Activated B cell treated with CpG ODN at 0.5 μM for 24 hours (primary cell): ENCODE measurements around the gene AFF1. TPM values are rescaled to one million over a fixed set of nuclear protein-coding genes. Genes with fewer than 3 reads are reported as not detected.

Experiments used
- ATAC-seq: fragments of 200-7000 bp; cut with Tn5 transposase; one replicate; pipeline ENCODE4 v1.10.0; 2021; ENCODE audit warnings: low read depth, mild to moderate bottlenecking, moderate library complexity
- CTCF ChIA-PET: fragments of 350-600 bp; sonication (Branson Sonifier 250); formaldehyde crosslinking; loops from one replicate; lab custom pipeline; 2021; ENCODE audit warnings: antibody characterized with exemption; lab: Charles Lee
- POLR2A ChIA-PET: fragments of 350-600 bp; sonication (Branson Sonifier 250); formaldehyde crosslinking; loops from one replicate; lab custom pipeline; 2021; ENCODE audit warnings: antibody characterized with exemption; lab: Charles Lee
- DNase-seq: peaks from one replicate; pipeline ENCODE4 v3.0.0; 2022
- H3K27ac Mint-ChIP-seq: one replicate; pipeline ENCODE4 v1.8.0; 2020; ENCODE audit warnings: mixed read lengths
- H3K27me3 Mint-ChIP-seq: one replicate; pipeline ENCODE4 v1.8.0; 2021; ENCODE audit warnings: mixed read lengths
- H3K36me3 Mint-ChIP-seq: one replicate; pipeline ENCODE4 v1.8.0; 2021; ENCODE audit warnings: low read depth, mixed read lengths
- H3K4me1 Mint-ChIP-seq: one replicate; pipeline ENCODE4 v1.8.0; 2021; ENCODE audit warnings: mixed read lengths
- H3K4me3 Mint-ChIP-seq: one replicate; pipeline ENCODE4 v1.8.0; 2020; ENCODE audit warnings: mild to moderate bottlenecking, mixed read lengths
- H3K9me3 Mint-ChIP-seq: one replicate; pipeline ENCODE4 v1.8.0; 2020; ENCODE audit warnings: mixed read lengths
- intact Hi-C: fragments of 100-400 bp; cut with micrococcal nuclease; formaldehyde crosslinking; loops from one replicate; pipeline ENCODE4 v1.15.1; 2024
- total RNA-seq: library from RNA; stranded (reverse); gene quantifications from 2 replicates; pipeline ENCODE4 v1.2.3, GENCODE V29; 2022
- TF ChIP-seq, protein P1 (sequence below): fragments of 200-600 bp; IDR thresholded peaks from one replicate; pipeline ENCODE4 v1.8.0; 2022; ENCODE audit warnings: antibody characterized with exemption, mild to moderate bottlenecking

AFF1 gene
- total RNA-seq, 1 donor from 2014 or later, result 60.8 TPM

DNA sequence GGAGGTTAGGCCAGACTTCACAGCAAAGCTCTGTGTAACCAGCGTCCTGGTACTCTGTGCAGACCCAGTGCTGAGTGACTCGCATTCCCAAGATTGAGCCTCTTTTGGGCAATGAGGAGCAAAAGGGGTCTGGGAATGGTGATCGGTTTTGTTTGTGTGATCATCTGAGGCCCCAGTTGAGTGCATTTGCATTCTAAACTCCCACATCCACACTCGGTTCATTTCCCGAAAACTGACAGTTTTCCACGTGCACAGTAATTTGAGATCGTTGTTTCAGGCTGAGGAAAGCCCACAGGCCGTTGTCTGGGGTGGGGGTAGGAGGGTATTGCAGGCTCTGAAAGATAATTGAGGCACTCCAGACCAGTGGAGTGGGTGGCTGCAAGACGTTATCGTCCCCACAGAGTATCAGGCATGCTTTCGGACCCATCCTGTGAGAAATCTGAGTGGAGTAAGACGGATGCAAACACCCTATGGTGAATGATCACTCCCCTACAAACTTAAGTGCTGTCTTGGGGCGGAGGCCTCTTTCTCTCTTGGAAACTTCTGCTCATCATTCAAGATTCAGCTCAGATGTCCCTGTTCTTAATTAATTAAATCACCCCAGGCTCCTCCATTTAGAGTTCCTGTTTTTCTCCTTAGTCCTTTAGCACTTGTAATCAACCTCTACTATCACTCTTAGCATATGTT, 96.1 kb downstream of the AFF1 start:
- CTCF ChIA-PET, result no interaction called here
- TF ChIP-seq, protein P1, sequence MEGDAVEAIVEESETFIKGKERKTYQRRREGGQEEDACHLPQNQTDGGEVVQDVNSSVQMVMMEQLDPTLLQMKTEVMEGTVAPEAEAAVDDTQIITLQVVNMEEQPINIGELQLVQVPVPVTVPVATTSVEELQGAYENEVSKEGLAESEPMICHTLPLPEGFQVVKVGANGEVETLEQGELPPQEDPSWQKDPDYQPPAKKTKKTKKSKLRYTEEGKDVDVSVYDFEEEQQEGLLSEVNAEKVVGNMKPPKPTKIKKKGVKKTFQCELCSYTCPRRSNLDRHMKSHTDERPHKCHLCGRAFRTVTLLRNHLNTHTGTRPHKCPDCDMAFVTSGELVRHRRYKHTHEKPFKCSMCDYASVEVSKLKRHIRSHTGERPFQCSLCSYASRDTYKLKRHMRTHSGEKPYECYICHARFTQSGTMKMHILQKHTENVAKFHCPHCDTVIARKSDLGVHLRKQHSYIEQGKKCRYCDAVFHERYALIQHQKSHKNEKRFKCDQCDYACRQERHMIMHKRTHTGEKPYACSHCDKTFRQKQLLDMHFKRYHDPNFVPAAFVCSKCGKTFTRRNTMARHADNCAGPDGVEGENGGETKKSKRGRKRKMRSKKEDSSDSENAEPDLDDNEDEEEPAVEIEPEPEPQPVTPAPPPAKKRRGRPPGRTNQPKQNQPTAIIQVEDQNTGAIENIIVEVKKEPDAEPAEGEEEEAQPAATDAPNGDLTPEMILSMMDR, result no peak
- Mint-ChIP-seq H3K27ac (no peak overlapping the region), H3K9me3 (no peaks in the 10 kb centered on the region), H3K36me3 (peaks cover 2% of the 10 kb centered on the region), H3K4me3 (no peak overlapping the region), H3K27me3 (no peaks in the 10 kb centered on the region), H3K4me1 (peaks cover 45% of the 10 kb centered on the region)
- intact Hi-C loops, result no loop called here
- DNase-seq, result no peak
- ATAC-seq, result no peak
- POLR2A ChIA-PET, result interaction anchor here (0.7 to 1.2 kb wide), 4 partner anchors 24 to 100 kb away, joined by 3 to 4 read pairs (median 4); no protein-coding TSS in a partner anchor

DNA sequence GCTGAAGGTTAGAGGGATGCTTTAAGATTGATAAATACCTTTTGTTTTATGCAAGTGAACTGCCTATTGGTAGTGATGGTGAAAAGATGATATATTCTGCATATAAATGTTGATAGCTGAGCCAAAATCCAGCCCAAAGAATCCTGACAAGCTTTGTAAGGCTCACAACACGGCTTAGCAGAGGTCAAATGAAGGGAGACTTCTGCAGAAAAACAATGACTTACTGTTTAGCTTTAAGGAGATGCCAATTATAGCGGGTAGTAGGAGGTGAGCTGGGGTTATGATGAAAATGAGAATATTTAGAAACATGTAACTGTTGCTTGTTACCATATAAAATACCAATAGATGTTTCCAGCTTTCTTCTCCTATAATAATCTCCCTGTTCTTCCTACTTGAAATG, 97.1 kb downstream of the AFF1 start:
- Mint-ChIP-seq H3K36me3 (peaks cover 2% of the 10 kb centered on the region), H3K9me3 (no peaks in the 10 kb centered on the region), H3K27me3 (no peaks in the 10 kb centered on the region), H3K4me1 (peaks cover 46% of the 10 kb centered on the region), H3K27ac (no peak overlapping the region), H3K4me3 (no peak overlapping the region)
- no peak for ATAC-seq
- intact Hi-C loops, result no loop called here
- TF ChIP-seq, protein P1, result no peak
- ChIA-PET CTCF (no interaction called here), POLR2A (interaction anchor here (1.2 kb wide), 1 partner anchor 25 kb away, joined by 3 read pairs; no protein-coding TSS in a partner anchor)
- no peak for DNase-seq

DNA sequence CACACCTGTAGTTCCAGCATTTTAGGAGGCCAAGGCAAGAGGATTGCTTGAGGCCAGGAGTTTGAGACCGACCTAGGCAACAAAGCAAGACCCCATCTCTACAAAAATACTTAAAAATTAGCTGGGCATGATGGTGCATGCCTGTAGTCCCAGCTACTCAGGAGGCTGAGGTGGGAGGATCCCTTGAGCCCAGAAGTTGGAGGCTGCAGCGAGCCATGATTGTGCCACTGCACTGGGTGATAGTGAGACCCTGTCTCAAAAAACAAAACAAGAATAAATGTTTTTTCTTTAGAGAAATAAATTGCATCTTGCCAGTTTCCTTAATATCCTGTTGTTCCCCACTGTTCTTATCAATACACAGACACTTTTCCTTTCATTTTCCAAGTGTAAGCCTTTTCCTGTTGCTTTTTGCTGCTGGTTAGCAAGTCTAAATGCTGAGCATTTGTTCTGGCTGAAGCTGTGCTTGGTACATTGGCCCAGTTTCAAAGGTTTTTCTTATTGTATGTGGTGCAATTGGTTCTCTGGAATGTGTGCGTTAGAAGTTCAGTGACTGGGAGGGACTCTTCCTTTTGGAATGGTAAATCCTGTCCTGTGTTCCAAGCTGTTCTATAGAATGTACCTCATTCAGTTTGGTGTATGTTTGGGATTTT, 98.2 kb downstream of the AFF1 start:
- POLR2A ChIA-PET, result no interaction called here

DNA sequence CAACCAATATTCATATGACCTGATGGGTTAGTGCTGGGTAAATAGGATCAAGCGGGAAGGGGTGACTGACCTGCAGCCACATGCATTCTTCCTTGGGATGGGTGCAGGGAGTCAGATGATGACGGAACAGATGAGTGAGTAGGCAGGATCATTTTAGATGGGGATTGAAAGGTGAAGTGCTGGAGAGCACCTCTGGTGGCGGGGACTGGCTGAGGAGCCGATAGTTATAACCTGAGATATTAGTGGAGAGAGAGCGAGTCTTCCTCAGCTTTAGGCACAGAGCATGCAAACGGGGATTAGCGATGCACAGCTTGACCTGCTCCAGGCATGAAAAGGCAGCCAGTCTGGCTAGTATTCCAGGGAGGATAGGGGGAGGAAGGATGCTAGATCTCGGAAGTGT, 99.1 kb downstream of the AFF1 start:
- peaks cover 50% of the 10 kb centered on the region for H3K4me1 Mint-ChIP-seq
- no peak overlapping the region for H3K27ac Mint-ChIP-seq
- ChIA-PET POLR2A (no interaction called here), CTCF (interaction anchor here (0.6 kb wide), 1 partner anchor 112 kb away, joined by 3 read pairs; no protein-coding TSS in a partner anchor)
- H3K9me3 Mint-ChIP-seq, result no peaks in the 10 kb centered on the region
- intact Hi-C loops, result no loop called here
- no peak for ATAC-seq
- no peaks in the 10 kb centered on the region for H3K27me3 Mint-ChIP-seq
- DNase-seq, result no peak
- H3K36me3 Mint-ChIP-seq, result peaks cover 2% of the 10 kb centered on the region
- H3K4me3 Mint-ChIP-seq, result no peak overlapping the region
- TF ChIP-seq, protein P1, result no peak

More for the DNA sequence above, 98.2 kb downstream of the AFF1 start:
- intact Hi-C loops, result no loop called here
- Mint-ChIP-seq H3K9me3 (no peaks in the 10 kb centered on the region), H3K4me3 (no peak overlapping the region), H3K27me3 (no peaks in the 10 kb centered on the region), H3K36me3 (peaks cover 2% of the 10 kb centered on the region), H3K27ac (no peak overlapping the region), H3K4me1 (peaks cover 49% of the 10 kb centered on the region)
- ATAC-seq, result no peak
- CTCF ChIA-PET, result no interaction called here
- TF ChIP-seq, protein P1, result no peak
- DNase-seq, result no peak

DNA sequence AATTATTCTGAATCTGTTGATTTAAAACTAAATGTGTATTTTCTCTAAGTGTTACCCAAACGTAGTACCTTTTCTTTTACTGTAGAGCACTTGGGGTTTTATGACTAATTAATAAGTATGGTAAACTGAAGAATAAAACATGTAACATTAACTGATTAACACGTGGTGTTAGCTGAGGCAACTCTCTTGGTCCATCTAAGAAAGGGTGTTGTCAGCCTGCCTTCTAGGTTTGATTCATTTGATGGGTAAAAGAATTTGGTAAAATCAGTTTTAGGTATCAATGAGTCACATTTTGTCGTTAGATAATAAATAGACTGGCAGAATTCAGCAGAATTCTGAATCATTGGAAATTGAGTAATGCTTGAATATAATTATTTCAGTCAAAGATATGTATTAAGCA, 99.7 kb downstream of the AFF1 start:
- Mint-ChIP-seq H3K4me3 (no peak overlapping the region), H3K9me3 (no peaks in the 10 kb centered on the region), H3K27me3 (no peaks in the 10 kb centered on the region), H3K27ac (no peak overlapping the region), H3K36me3 (peaks cover 2% of the 10 kb centered on the region), H3K4me1 (peaks cover 51% of the 10 kb centered on the region)
- POLR2A ChIA-PET, result no interaction called here
- no peak for DNase-seq
- intact Hi-C loops, result no loop called here
- TF ChIP-seq, protein P1, result no peak
- no peak for ATAC-seq
- CTCF ChIA-PET, result no interaction called here
